A549 (cell line): Measurements from ENCODE around the gene KSR1. TPM values are rescaled to one million over a fixed set of nuclear protein-coding genes. Genes with fewer than 3 reads are reported as not detected.
A peak's percentile ranks its signal among the peaks of the same experiment; 100 is the strongest.
"Not testable (repeated sequence)": the region's sequence is repeated elsewhere in the genome, so short reads cannot be mapped to it uniquely, and the experiment has no call there.

Experiments used
- ATAC-seq, 2 experiments: fragments of 200-7000 bp in 1 of 2; fragments of >200 bp in 1 of 2; cut with Nextera tagmentation in 1 of 2; cut with Tn5 transposase in 1 of 2; 3 replicates each; pipeline versions ENCODE4 v1.8.0 to v1.9.1; 2018 to 2020; ENCODE audit warnings: mild to moderate bottlenecking in 1 of 2, moderate library complexity in 1 of 2
- CTCF ChIA-PET: fragments of 300-600 bp; sonication (Branson Sonifier 250); formaldehyde crosslinking; extraction: SDS; loops from one replicate; lab custom pipeline; 2021; ENCODE audit warnings: antibody characterized with exemption, inconsistent platforms; lab: Yijun Ruan, JAX
- POLR2A ChIA-PET: fragments of 350-600 bp; formaldehyde crosslinking; extraction: SDS; loops from one replicate; lab custom pipeline; 2021; ENCODE audit warnings: antibody characterized with exemption, inconsistent platforms; lab: Yijun Ruan, JAX
- DNase-seq, 2 experiments: peaks; one replicate each; pipeline versions ENCODE4 v3.0.0 to v3.0.0-alpha.2; 2011 to 2016; ENCODE audit warnings: low read depth in 1 of 2, low spot score in 1 of 2
- FAIRE-seq: peaks from 2 replicates; lab custom pipeline; 2011; peaks lifted over from hg19 to GRCh38; lab: Jason Lieb, UNC
- H3K27ac ChIP-seq, 2 experiments: fragments of >200 bp; sonication (Bioruptor Twin); formaldehyde crosslinking; 3 replicates each; pipeline ENCODE4 v1.5.1; 2016 to 2017
- H3K4me1 ChIP-seq: fragments of >200 bp; sonication (Bioruptor Twin); formaldehyde crosslinking; 3 replicates; pipeline ENCODE4 v1.6.1; 2016
- H3K4me2 ChIP-seq: fragments of >200 bp; sonication (Bioruptor Twin); formaldehyde crosslinking; 3 replicates; pipeline ENCODE4 v1.6.1; 2016
- H3K4me3 ChIP-seq: fragments of >200 bp; sonication (Bioruptor Twin); formaldehyde crosslinking; 3 replicates; pipeline ENCODE4 v1.5.1; 2016
- H3K9me3 ChIP-seq: fragments of >200 bp; sonication (Bioruptor Twin); formaldehyde crosslinking; 3 replicates; pipeline ENCODE4 v1.6.1; 2016
- CTCF ChIP-seq: fragments of >200 bp; sonication (Bioruptor Twin); formaldehyde crosslinking; IDR thresholded peaks from 3 replicates; pipeline ENCODE4 v1.5.1; 2016
- FOSB ChIP-seq: fragments of 250-450 bp; sonication (Bioruptor Pico); IDR thresholded peaks from 2 replicates; pipeline ENCODE4 v1.5.0; 2020; ENCODE audit warnings: mild to moderate bottlenecking, moderate library complexity
- HEYL ChIP-seq: fragments of 250-450 bp; sonication (Bioruptor Pico); IDR thresholded peaks from 2 replicates; pipeline ENCODE4 v1.8.0; 2021; ENCODE audit warnings: mild to moderate bottlenecking, moderate library complexity
- HOXA7 ChIP-seq: fragments of 250-450 bp; sonication (Bioruptor Pico); IDR thresholded peaks from 2 replicates; pipeline ENCODE4 v1.5.0; 2020; ENCODE audit warnings: mild to moderate bottlenecking, moderate library complexity
- HOXB13 ChIP-seq: fragments of 250-450 bp; sonication (Bioruptor Pico); IDR thresholded peaks from 2 replicates; pipeline ENCODE4 v1.5.0; 2020; ENCODE audit warnings: low read depth, mild to moderate bottlenecking, moderate library complexity
- JUN ChIP-seq, 2 experiments: fragments of >200 bp; sonication (Bioruptor Twin); formaldehyde crosslinking; IDR thresholded peaks; 2 replicates in 1 of 2; 3 replicates in 1 of 2; pipeline ENCODE4 v1.6.1; 2016 to 2017
- KDM5A ChIP-seq: fragments of 200-600 bp; sonication (generic); IDR thresholded peaks from 2 replicates; pipeline ENCODE4 v1.6.1; 2016; ENCODE audit warnings: antibody characterized with exemption, mild to moderate bottlenecking
- NR3C1 ChIP-seq: fragments of >200 bp; sonication (Bioruptor Twin); formaldehyde crosslinking; IDR thresholded peaks from 3 replicates; pipeline ENCODE4 v1.6.1; 2017
- PHF8 ChIP-seq: fragments of 200-600 bp; sonication (generic); IDR thresholded peaks from 2 replicates; pipeline ENCODE4 v1.6.1; 2016; ENCODE audit warnings: low read depth, mild to moderate bottlenecking, antibody characterized with exemption, moderate library complexity, borderline replicate concordance
- SMC3 ChIP-seq: fragments of >200 bp; sonication (Bioruptor Twin); formaldehyde crosslinking; IDR thresholded peaks from 3 replicates; pipeline ENCODE4 v1.6.1; 2018; ENCODE audit warnings: inconsistent platforms
- SREBF2 ChIP-seq: fragments of 450-650 bp; IDR thresholded peaks from 2 replicates; pipeline ENCODE4 v1.6.1; 2014; ENCODE audit warnings: mild to moderate bottlenecking, moderate library complexity
- TFCP2L1 ChIP-seq: fragments of 250-450 bp; sonication (Bioruptor Pico); IDR thresholded peaks from 2 replicates; pipeline ENCODE4 v1.5.0; 2021; ENCODE audit warnings: mild to moderate bottlenecking
- TP53 ChIP-seq: fragments of 250-450 bp; sonication (Bioruptor Pico); IDR thresholded peaks from 2 replicates; pipeline ENCODE4 v1.5.0; 2021; ENCODE audit warnings: mild to moderate bottlenecking, moderate library complexity
- WGBS: methylation state at CpG from one replicate; pipeline ENCODE4 v1.1.6; 2017; ENCODE audit errors: missing lambda C conversion rate; 5-methylcytosine and 5-hydroxymethylcytosine counted together
- polyA plus RNA-seq, 4 experiments: library from polyadenylated mRNA; depleted of rRNA in 3 of 4; stranded (reverse); fragments of >200 nt; fragmentation: RNase III in 1 of 4; extraction: RNeasy Plus Mini Kit Qiagen cat#74134 plus additional on column Dnase treatment in 1 of 4; gene quantifications; 2 replicates in 3 of 4; 3 replicates in 1 of 4; pipeline ENCODE4 v1.2.3, GENCODE V29; 2011 to 2017
- TF ChIP-seq, protein P1 (sequence below): IDR thresholded peaks from 2 replicates; pipeline ENCODE4 v1.6.1; 2012
- TF ChIP-seq, protein P2 (sequence below): fragments of 200-600 bp; sonication (generic); IDR thresholded peaks from 2 replicates; pipeline ENCODE4 v1.6.1; 2016; ENCODE audit warnings: antibody characterized with exemption, mild to moderate bottlenecking, moderate library complexity
- TF ChIP-seq, protein P3 (sequence below): fragments of 250-450 bp; sonication (Bioruptor Pico); IDR thresholded peaks from 2 replicates; pipeline ENCODE4 v1.5.0; 2021; ENCODE audit warnings: mild to moderate bottlenecking, moderate library complexity, borderline replicate concordance
- TF ChIP-seq, protein P4 (sequence below): fragments of >200 bp; sonication (Bioruptor Twin); formaldehyde crosslinking; IDR thresholded peaks from 3 replicates; pipeline ENCODE4 v1.6.1; 2016

Gene KSR1
- polyA plus RNA-seq, 2 of the 4 experiments (the other 2 are of a cell fraction): 13.3 to 14.6 TPM

- Histone ChIP-seq H3K9me3 (no peaks in the 10 kb centered on the region), H3K4me1 (peaks cover 57% of the 10 kb centered on the region), H3K27ac (peak overlapping the region in 1 of 2 experiments; percentile 30; a peak in 2 of 6 replicates), H3K4me2 (no peak overlapping the region), H3K4me3 (no peak overlapping the region)
- ChIA-PET POLR2A (interaction anchor here (0.7 kb wide), 1 partner anchor 8 kb away, joined by 5 read pairs; no protein-coding TSS in a partner anchor), CTCF (interaction anchor here (0.6 to 8.7 kb wide), 6 partner anchors 14 to 137 kb away, joined by 3 to 141 read pairs (median 3); no protein-coding TSS in a partner anchor)
- WGBS: 99% methylated on average over 4 of the region's 4 CpGs
- DNase-seq: no peak
- no peak for FAIRE-seq
- no peak for ATAC-seq
- TF ChIP-seq KDM5A: no peak
- TF ChIP-seq, protein P1, sequence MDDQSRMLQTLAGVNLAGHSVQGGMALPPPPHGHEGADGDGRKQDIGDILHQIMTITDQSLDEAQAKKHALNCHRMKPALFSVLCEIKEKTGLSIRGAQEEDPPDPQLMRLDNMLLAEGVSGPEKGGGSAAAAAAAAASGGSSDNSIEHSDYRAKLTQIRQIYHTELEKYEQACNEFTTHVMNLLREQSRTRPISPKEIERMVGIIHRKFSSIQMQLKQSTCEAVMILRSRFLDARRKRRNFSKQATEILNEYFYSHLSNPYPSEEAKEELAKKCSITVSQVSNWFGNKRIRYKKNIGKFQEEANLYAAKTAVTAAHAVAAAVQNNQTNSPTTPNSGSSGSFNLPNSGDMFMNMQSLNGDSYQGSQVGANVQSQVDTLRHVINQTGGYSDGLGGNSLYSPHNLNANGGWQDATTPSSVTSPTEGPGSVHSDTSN: no peak
- no peak for TF ChIP-seq FOSB
- TF ChIP-seq SREBF2: no peak
- TF ChIP-seq SMC3: no peak
- TF ChIP-seq, protein P2, sequence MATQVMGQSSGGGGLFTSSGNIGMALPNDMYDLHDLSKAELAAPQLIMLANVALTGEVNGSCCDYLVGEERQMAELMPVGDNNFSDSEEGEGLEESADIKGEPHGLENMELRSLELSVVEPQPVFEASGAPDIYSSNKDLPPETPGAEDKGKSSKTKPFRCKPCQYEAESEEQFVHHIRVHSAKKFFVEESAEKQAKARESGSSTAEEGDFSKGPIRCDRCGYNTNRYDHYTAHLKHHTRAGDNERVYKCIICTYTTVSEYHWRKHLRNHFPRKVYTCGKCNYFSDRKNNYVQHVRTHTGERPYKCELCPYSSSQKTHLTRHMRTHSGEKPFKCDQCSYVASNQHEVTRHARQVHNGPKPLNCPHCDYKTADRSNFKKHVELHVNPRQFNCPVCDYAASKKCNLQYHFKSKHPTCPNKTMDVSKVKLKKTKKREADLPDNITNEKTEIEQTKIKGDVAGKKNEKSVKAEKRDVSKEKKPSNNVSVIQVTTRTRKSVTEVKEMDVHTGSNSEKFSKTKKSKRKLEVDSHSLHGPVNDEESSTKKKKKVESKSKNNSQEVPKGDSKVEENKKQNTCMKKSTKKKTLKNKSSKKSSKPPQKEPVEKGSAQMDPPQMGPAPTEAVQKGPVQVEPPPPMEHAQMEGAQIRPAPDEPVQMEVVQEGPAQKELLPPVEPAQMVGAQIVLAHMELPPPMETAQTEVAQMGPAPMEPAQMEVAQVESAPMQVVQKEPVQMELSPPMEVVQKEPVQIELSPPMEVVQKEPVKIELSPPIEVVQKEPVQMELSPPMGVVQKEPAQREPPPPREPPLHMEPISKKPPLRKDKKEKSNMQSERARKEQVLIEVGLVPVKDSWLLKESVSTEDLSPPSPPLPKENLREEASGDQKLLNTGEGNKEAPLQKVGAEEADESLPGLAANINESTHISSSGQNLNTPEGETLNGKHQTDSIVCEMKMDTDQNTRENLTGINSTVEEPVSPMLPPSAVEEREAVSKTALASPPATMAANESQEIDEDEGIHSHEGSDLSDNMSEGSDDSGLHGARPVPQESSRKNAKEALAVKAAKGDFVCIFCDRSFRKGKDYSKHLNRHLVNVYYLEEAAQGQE: no peak
- TF ChIP-seq JUN (IDR thresholded peaks at IDR 0.05): no peak
- TF ChIP-seq, protein P3, sequence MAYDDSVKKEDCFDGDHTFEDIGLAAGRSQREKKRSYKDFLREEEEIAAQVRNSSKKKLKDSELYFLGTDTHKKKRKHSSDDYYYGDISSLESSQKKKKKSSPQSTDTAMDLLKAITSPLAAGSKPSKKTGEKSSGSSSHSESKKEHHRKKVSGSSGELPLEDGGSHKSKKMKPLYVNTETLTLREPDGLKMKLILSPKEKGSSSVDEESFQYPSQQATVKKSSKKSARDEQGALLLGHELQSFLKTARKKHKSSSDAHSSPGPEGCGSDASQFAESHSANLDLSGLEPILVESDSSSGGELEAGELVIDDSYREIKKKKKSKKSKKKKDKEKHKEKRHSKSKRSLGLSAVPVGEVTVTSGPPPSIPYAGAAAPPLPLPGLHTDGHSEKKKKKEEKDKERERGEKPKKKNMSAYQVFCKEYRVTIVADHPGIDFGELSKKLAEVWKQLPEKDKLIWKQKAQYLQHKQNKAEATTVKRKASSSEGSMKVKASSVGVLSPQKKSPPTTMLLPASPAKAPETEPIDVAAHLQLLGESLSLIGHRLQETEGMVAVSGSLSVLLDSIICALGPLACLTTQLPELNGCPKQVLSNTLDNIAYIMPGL: no peak
- TF ChIP-seq, all 56 proteins: peak for 0
Observed at GRCh38 chr17:27463235-27463677, 7.0 kb downstream of the KSR1 start.

DNA sequence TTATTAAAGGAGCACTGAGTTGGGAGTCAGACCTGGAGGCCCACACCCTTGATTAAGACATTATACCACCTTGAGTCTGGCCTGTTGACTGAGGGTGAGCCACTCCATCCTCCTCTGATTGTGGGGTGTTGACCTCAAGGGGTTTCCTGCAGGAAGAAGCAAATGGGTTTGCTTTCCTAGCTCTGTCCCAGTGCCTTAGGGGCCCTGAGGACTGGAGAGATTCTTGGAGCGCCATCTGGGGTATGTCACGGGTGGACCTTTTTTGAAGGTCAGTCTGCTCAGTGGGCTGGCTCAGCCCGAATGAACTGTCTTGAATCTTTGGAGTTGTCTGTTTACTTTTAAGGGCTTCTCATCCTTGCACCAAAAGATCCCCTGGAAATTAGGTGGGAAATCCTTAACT lies 7.8 kb downstream of the KSR1 start:
- H3K4me2 ChIP-seq, H3K4me3 ChIP-seq, ATAC-seq, FAIRE-seq, DNase-seq, H3K9me3 ChIP-seq, POLR2A ChIA-PET: not testable (repeated sequence)
- 91% methylated on average over 3 of the region's 3 CpGs for WGBS
- CTCF ChIA-PET: interaction anchor here (0.5 to 1.6 kb wide), 5 partner anchors 13 to 425 kb away, joined by 3 to 4 read pairs (median 3); no protein-coding TSS in a partner anchor
- H3K4me1 ChIP-seq: peaks cover 51% of the 10 kb centered on the region
- peak overlapping the region in 1 of 2 experiments; percentile 30; a peak in 1 of 6 replicates for H3K27ac ChIP-seq

DNA sequence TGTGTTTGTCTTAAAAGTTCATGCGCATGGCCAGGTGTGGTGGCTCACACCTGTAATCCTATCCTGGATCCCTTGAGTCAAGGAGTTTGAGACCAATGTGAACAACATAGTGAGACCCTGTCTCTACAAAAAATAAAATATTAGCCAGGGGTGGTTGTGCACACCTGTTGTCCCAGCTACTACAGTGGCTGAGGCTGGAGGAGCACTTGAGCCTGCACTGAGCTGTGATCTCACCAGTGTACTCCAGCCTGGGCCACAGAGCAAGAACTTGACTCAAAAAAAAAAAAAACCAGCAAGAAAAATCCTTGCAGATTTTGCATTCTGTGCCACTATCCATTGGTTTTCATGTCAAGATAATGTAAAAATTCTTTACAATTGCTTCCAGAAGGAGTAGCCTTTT lies 8.2 kb downstream of the KSR1 start:
- ChIA-PET POLR2A (no interaction called here), CTCF (interaction anchor here (0.5 to 2.2 kb wide), 7 partner anchors 8 to 424 kb away, joined by 3 to 8 read pairs (median 3); partner anchors contain the start of gene KSR1)
- ATAC-seq (no peak), DNase-seq (no peak), FAIRE-seq (no peak)
- H3K27ac ChIP-seq: no peak overlapping the region
- peaks cover 48% of the 10 kb centered on the region for H3K4me1 ChIP-seq
- 100% methylated on average over 1 of the region's 1 CpG for WGBS
- H3K4me2 ChIP-seq: no peak overlapping the region
- no peak overlapping the region for H3K4me3 ChIP-seq
- H3K9me3 ChIP-seq: no peaks in the 10 kb centered on the region
- no peak for TF ChIP-seq CTCF
- no peak for TF ChIP-seq HOXA7
- TF ChIP-seq TP53 (CRISPR knock-in tag): no peak
- no peak for TF ChIP-seq HEYL (CRISPR knock-in tag)
- TF ChIP-seq, protein P4, sequence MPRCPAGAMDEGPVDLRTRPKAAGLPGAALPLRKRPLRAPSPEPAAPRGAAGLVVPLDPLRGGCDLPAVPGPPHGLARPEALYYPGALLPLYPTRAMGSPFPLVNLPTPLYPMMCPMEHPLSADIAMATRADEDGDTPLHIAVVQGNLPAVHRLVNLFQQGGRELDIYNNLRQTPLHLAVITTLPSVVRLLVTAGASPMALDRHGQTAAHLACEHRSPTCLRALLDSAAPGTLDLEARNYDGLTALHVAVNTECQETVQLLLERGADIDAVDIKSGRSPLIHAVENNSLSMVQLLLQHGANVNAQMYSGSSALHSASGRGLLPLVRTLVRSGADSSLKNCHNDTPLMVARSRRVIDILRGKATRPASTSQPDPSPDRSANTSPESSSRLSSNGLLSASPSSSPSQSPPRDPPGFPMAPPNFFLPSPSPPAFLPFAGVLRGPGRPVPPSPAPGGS: no peak
- no peak for TF ChIP-seq PHF8
- TF ChIP-seq JUN (IDR thresholded peaks at IDR 0.05): no peak
- TF ChIP-seq KDM5A: no peak
- no peak for TF ChIP-seq TFCP2L1 (CRISPR knock-in tag)
- TF ChIP-seq, protein P3: no peak
- no peak for TF ChIP-seq HOXB13 (CRISPR knock-in tag)
- no peak for TF ChIP-seq NR3C1
